PC-9 (cell line): ENCODE results near the gene MOBP. TPM values are rescaled to one million over a fixed set of nuclear protein-coding genes. Genes with fewer than 3 reads are reported as not detected.

Experiments used
- BruUV-seq: library from RNA; stranded (reverse); fragments of 400-500 nt; replicated peaks from 2 replicates; lab custom pipeline; 2021; lab: Mats Ljungman, UMichigan
- CTCF ChIA-PET: fragments of 300-600 bp; sonication (Branson Sonifier 250); formaldehyde crosslinking; loops from one replicate; lab custom pipeline; 2022; ENCODE audit warnings: antibody characterized with exemption; lab: Charles Lee
- POLR2A ChIA-PET: fragments of 300-600 bp; sonication (Branson Sonifier 250); formaldehyde crosslinking; loops from one replicate; lab custom pipeline; 2022; ENCODE audit warnings: antibody characterized with exemption; ENCODE audit not compliant: unreplicated experiment; lab: Charles Lee
- DNase-seq, 2 experiments: peaks; one replicate each; pipeline versions ENCODE4 v3.0.0 to v3.0.0-alpha.2; 2015 to 2022; ENCODE audit warnings: mixed read lengths in 1 of 2
- H2AFZ ChIP-seq: fragments of 200-600 bp; sonication (generic); 2 replicates; pipeline ENCODE4 v1.8.1; 2017; ENCODE audit warnings: antibody characterized with exemption
- H3F3A ChIP-seq: fragments of 200-600 bp; sonication (generic); 2 replicates; pipeline ENCODE4 v1.8.1; 2017; ENCODE audit warnings: antibody characterized with exemption, mild to moderate bottlenecking, low read depth; ENCODE audit not compliant: insufficient read depth
- H3K27ac ChIP-seq: fragments of 200-600 bp; sonication (generic); 2 replicates; pipeline ENCODE4 v1.6.1; 2016; ENCODE audit warnings: mixed run types
- H3K27me3 ChIP-seq: fragments of 200-600 bp; sonication (generic); 2 replicates; pipeline ENCODE4 v1.6.1; 2016; ENCODE audit warnings: low read depth, mixed run types; ENCODE audit not compliant: insufficient read depth
- H3K36me3 ChIP-seq: fragments of 200-600 bp; sonication (generic); 2 replicates; pipeline ENCODE4 v1.6.1; 2016; ENCODE audit warnings: low read depth, mixed run types
- H3K4me1 ChIP-seq: fragments of 200-600 bp; sonication (generic); replicated peaks from 2 replicates; pipeline ENCODE4 v1.6.1; 2016; ENCODE audit warnings: mixed run types; ENCODE audit not compliant: insufficient read depth
- H3K4me2 ChIP-seq: fragments of 200-600 bp; sonication (generic); 2 replicates; pipeline ENCODE4 v1.6.1; 2017; ENCODE audit warnings: mixed run types
- H3K4me3 ChIP-seq: fragments of 200-600 bp; sonication (generic); 2 replicates; pipeline ENCODE4 v1.6.1; 2016; ENCODE audit warnings: mixed run types
- H3K79me2 ChIP-seq: fragments of 200-600 bp; sonication (generic); 2 replicates; pipeline ENCODE4 v1.6.1; 2017; ENCODE audit warnings: low read depth, mixed run types
- H3K9me2 ChIP-seq: fragments of 200-600 bp; sonication (generic); 2 replicates; pipeline ENCODE4 v1.8.1; 2017; ENCODE audit warnings: mild to moderate bottlenecking; ENCODE audit not compliant: insufficient read depth
- H3K9me3 ChIP-seq: fragments of 200-600 bp; sonication (generic); 2 replicates; pipeline ENCODE4 v1.8.1; 2016; ENCODE audit warnings: low read depth; ENCODE audit not compliant: insufficient read depth
- H4K20me1 ChIP-seq: fragments of 200-600 bp; sonication (generic); 2 replicates; pipeline ENCODE4 v1.8.1; 2017; ENCODE audit not compliant: insufficient read depth
- CTCF ChIP-seq: fragments of 200-600 bp; sonication (generic); conservative IDR thresholded peaks from 2 replicates; pipeline ENCODE4 v1.6.1; 2017; ENCODE audit warnings: mixed run types, antibody characterized with exemption, mild to moderate bottlenecking, moderate library complexity
- EZH2 ChIP-seq: fragments of 200-600 bp; sonication (generic); IDR thresholded peaks from 2 replicates; pipeline ENCODE4 v1.8.0; 2017; ENCODE audit warnings: antibody characterized with exemption, low read depth
- intact Hi-C: fragments of 100-400 bp; cut with micrococcal nuclease; formaldehyde crosslinking; loops from one replicate; pipeline ENCODE4 v1.10.0; 2022; ENCODE audit not compliant: unreplicated experiment
- total RNA-seq: library from RNA; stranded (reverse); gene quantifications from 2 replicates; pipeline ENCODE4 v1.2.3, GENCODE V29; 2021

Gene MOBP
- total RNA-seq, 1 experiment from 2014 or later: not detected

- Histone ChIP-seq H3K36me3 (no peaks in the 10 kb centered on the region), H2AFZ (no peak overlapping the region), H3K4me3 (no peak overlapping the region), H4K20me1 (no peaks in the 10 kb centered on the region), H3F3A (no peaks in the 10 kb centered on the region), H3K79me2 (no peaks in the 10 kb centered on the region), H3K4me1 (no peaks in the 10 kb centered on the region), H3K27ac (no peak overlapping the region), H3K27me3 (peaks cover 25% of the 10 kb centered on the region), H3K4me2 (no peak overlapping the region), H3K9me2 (no peaks in the 10 kb centered on the region), H3K9me3 (peaks cover 1% of the 10 kb centered on the region)
- ChIA-PET CTCF (no interaction called here), POLR2A (no interaction called here)
- intact Hi-C loops: no loop called here
- TF ChIP-seq CTCF: no peak
- no peak for TF ChIP-seq EZH2
- no peak for DNase-seq
- no TSS peak for BruUV-seq
These were observed 51.6 kb downstream of the MOBP start for GRCh38 chr3:39519103-39519502.

GRCh38 chr3:39519554-39520288 is 52.2 kb downstream of the MOBP start:
- Histone ChIP-seq H3K4me2 (no peak overlapping the region), H3K27ac (no peak overlapping the region), H3K27me3 (peaks cover 21% of the 10 kb centered on the region), H3K79me2 (no peaks in the 10 kb centered on the region), H3K36me3 (no peaks in the 10 kb centered on the region), H3K4me3 (no peak overlapping the region), H3K9me3 (peaks cover 3% of the 10 kb centered on the region), H2AFZ (no peak overlapping the region), H3K4me1 (no peaks in the 10 kb centered on the region), H3K9me2 (no peaks in the 10 kb centered on the region), H4K20me1 (no peaks in the 10 kb centered on the region), H3F3A (no peaks in the 10 kb centered on the region)
- DNase-seq: no peak
- ChIA-PET POLR2A (no interaction called here), CTCF (interaction anchor here (0.7 kb wide), 1 partner anchor 9 kb away, joined by 9 read pairs; no protein-coding TSS in a partner anchor)
- no peak for TF ChIP-seq CTCF
- no TSS peak for BruUV-seq
- intact Hi-C loops: no loop called here

GRCh38 chr3:39521456-39521855 is 54.0 kb downstream of the MOBP start:
- Histone ChIP-seq H3K79me2 (no peaks in the 10 kb centered on the region), H4K20me1 (no peaks in the 10 kb centered on the region), H3K36me3 (no peaks in the 10 kb centered on the region), H3K9me2 (no peaks in the 10 kb centered on the region), H3K27me3 (peaks cover 13% of the 10 kb centered on the region), H3K9me3 (peaks cover 3% of the 10 kb centered on the region), H3K4me3 (no peak overlapping the region), H3F3A (no peaks in the 10 kb centered on the region), H3K4me1 (no peaks in the 10 kb centered on the region), H3K27ac (no peak overlapping the region), H3K4me2 (no peak overlapping the region), H2AFZ (no peak overlapping the region)
- no peak for DNase-seq
- ChIA-PET POLR2A (no interaction called here), CTCF (no interaction called here)
- TF ChIP-seq CTCF (no peak), EZH2 (no peak)
- intact Hi-C loops: no loop called here
- BruUV-seq: no TSS peak
